NCI-H187 treated with DMSO at 0.1 percent for 48 hours (cell line): ENCODE measurements around the gene IL18R1.

Experiments used
- DNase-seq: peaks from one replicate; lab custom pipeline; 2025; lab: John Stamatoyannopoulos, UW

The IL18R1 gene

DNA sequence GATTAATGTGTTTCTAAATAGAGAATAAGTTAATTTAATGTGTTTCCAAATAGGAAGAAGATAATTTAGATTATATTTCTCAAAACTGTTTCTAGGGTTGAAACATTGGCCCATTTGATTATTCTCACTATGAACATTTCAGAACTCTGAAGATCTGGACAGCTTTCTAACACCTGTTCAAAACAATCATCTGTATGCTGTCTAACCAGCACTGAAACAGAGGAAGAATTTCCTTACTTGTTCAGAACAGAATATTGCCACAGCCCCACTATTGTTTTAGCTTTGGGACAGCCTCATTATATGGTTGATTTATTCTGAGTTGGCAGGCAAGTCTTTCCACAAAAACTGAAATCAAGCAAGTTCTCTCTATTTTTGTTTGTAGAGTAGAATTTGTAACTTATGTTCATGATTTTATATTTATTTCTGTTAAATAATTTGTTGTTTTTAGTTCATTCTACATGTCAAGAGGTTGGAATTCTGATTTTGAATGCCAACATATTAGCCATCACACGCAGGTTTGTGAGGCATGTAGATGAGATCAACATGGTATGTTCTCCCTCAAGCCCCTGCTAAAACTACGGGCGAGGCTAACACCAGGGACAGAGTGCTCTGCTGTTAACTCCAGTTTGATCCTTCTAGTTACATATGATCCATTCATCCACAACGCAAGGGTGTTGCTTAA is 78.5 kb downstream of the IL18R1 start:
- DNase-seq: no peak

DNA sequence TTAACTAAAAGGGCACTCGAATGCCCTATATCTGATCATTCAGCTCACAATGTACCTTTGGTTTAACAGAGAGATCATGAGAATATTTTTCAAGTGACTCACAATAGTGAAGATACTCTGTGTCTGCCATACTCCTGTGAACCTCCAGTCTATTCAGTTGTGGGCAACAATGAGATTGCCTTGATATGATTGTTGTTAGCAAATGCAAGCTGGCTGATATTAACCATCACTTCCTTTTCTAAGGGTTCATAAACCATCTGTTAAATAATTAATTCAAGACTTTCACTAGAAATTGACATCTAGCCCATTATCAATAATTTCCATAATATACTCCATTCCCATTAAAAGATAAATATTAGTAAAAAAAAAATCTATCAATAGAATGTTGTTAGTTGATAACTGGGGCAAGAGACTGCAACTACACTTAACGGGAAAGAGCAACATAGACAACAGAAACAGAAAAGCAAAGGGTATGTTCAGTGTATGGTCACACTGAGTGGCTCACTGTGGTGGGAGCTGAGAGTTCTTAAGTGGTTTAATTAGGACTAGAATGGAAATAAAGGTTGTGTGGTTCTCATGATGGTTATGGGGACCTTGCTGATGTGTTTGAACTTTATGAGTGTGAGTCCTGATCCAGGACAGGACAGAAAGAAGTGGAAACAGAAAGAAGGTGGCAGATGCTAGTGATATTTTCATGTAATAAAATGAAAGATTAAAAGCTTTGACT is 79.2 kb downstream of the IL18R1 start:
- no peak for DNase-seq

DNA sequence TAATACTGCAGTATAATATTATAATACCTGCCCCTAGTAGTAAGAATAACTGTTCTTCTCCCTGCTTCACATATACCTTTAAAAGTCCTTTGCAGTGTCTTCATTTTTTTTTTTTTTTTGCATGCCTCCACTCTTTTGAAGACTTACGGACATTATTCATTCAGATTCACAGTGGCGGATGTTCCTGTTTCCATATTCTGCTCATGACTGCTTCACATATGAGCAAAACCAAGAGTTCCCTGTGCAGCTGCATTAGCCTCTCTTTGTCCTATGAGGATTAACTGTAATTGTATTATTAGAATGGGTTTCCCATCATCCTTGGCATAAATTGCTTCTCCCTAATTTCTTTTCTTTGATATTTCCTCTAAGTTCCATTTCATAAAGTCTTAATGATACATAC is 80.1 kb downstream of the IL18R1 start:
- DNase-seq: no peak

DNA sequence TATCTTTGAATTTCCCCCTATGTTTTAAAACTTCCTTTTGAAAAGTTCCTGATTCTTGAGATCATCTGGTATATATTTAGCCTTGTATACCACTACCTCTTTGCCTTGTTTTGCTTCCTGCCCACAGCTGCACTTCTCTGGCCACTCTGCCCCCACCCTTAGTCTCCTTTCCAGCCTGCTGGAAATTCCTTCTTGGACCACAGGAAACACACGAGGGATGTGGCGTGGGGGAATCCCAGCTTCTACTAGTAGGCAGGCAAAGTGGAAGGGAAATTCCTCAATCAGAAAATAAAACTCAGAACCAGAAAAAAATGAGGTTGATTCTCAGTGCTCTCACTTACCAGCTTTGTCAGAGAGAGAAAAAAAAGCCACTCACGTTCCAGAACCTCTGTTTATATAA is 80.7 kb downstream of the IL18R1 start:
- no peak for DNase-seq

DNA sequence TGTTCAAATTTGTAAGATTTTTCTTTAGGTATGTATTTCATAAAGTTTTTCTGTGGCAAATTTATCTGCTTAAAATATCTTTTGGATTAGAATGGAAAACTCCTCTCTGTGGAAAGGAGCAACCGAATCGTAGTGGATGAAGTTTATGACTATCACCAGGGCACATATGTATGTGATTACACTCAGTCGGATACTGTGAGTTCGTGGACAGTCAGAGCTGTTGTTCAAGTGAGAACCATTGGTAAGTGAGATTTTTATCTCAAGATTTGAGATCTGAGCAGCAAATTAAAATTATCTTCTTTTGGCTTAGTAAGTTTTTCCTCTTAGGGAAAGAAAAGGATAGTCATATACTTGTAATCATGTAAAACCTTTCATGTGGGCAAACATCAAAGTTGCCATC is 81.5 kb downstream of the IL18R1 start:
- DNase-seq: no peak

DNA sequence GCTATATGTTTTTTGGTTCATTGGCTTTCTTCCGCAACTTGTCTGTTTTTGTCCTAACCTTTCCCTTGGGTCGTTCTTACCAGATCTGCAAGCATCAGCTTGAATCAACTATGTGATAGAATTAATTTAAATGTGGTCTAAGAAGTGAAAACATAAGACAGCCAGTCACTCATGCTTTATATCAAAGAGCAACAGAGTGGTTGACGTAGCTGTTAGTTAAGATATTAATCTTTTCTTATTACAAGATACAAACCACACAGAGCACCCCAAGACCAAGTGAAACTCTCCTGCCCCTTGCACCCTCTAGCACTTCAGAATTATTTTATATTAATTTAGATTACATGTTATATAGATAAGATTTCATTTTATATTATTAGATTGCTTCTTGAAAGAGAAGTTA is 82.5 kb downstream of the IL18R1 start:
- no peak for DNase-seq

DNA sequence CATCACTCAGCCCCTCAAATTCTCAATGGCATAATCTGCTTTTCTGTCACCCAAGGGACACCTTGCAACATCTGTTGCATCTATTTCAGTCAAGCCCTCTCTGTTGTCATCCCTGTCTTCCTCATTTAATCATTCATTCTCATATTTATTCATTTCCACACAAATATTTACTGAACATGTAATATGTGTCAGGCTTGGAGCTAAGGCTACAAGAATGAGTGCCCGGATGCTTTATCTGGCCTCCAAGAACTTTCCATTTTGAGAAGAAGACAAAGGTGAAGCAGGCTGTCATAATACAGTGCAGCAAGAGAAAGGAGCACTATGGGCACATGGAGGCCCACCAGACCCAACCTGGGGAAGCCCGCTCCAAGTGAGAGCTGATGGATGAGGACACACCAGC is 83.0 kb downstream of the IL18R1 start:
- no peak for DNase-seq

DNA sequence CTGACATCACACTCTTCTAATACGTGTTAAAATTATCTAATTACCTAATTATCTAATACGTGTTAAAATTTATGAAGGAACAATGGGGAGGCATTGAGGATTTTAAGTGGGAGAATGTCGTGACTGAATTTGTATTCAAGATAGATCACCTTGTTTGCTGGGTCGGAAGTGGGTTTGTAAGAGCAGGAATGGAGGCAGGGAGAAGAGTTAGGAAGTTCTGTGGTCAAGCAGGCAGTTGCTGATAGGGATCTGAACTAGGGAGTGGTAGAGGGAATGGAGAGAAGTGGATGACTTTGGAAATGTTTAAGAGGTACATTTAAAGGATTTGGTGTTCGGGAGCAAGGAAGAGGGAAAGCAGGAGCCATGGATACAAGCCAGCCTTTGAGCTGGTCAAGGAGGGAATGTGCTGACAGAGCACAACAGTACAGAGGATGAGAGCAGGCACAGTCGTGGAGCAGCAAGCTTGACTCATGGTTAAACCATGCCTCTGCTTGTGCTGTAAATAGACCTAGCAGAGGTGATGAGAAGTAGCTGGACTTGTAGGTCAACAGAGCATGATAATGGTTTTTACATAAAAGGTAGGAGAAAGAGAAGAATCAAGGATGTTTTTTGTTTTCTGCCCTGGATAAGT is 83.6 kb downstream of the IL18R1 start:
- no peak for DNase-seq

DNA sequence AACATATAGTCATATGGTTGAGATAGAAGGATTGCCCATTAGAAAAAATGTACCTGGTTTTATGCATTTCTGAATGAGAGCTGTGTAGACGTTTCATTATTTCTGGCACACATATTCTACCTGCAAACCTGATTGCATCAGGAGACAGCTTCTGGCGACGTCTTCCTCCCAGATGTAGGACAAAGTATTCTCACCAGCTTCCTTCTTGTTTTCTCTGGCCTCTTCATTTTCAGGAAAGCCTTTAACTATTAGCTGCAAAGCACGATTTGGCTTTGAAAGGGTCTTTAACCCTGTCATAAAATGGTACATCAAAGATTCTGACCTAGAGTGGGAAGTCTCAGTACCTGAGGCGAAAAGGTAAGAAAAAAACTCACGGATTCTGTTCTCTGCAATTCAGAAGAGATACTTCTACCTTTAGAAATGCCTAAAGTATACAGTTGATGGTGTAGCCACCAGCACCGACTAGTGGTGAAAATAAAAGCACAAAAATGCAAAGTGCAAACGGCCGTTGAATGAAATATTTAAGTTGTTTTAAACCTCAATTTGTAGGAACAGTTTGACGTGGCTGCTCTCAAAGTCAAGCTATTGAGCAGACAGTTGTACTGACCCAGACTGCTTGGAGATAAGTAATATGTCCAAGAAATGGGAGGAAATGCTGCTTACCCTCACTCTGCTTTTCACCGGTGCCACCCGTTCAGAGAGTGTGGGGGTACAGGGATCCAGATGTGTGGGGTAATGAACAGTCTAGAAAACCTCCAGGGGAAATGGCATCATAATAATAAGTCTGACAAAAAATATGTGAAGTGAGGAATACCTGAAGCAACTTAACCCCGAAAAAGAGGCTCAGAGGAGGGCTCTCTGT is 87.6 kb downstream of the IL18R1 start:
- no peak for DNase-seq

DNA sequence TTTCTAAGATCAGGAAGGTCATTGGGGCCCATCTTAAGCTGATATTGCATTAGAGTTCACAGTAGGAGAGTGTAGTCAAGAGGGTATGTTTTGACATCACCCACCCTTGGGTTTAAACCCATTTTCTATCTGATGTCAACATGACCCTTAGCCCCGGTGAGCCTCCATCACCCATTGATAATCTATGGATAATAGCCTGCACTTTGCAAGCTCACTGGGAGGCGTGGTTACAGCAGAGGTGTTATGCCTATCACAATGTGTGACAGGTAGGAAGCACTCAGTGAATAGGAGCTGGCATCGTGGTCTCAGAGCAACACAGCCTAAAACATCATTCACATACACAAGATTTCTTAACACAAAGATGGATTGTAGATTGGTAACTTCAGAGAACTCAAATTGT is 88.6 kb downstream of the IL18R1 start:
- DNase-seq: no peak

DNA sequence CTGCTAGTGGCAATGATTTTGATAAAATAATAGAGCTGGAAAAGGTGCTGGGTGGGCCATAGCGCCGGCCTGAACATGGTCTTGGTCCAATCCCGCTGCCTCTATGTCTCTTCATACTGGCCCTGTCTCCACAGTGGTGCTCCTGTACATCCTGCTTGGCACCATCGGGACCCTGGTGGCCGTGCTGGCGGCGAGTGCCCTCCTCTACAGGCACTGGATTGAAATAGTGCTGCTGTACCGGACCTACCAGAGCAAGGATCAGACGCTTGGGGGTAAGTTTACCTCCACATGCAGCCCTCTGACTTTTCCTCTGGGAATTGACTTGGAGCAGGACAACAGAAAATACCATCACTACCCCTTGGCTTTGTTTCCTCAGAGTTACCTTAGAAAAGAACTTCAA is 91.3 kb downstream of the IL18R1 start:
- no peak for DNase-seq
